Fibroblast of villous mesenchyme (primary cell): ENCODE results near the gene ARHGEF12. TPM values are rescaled to one million over a fixed set of nuclear protein-coding genes. Genes with fewer than 3 reads are reported as not detected.

Experiments used
- DNase-seq: peaks from one replicate; pipeline ENCODE4 v3.0.0-alpha.2; 2010; ENCODE audit warnings: low read depth
- H3K4me3 ChIP-seq: 2 replicates; pipeline ENCODE4 v1.5.1; 2011; ENCODE audit warnings: low read depth, mild to moderate bottlenecking, low read length
- CTCF ChIP-seq: IDR thresholded peaks from 2 replicates; pipeline ENCODE4 v1.5.1; 2012; ENCODE audit warnings: low read depth, mild to moderate bottlenecking, low read length; ENCODE audit not compliant: insufficient read depth
- total RNA-seq: library from RNA; depleted of rRNA; stranded (reverse); fragments of >200 nt; gene quantifications from 2 replicates; pipeline ENCODE4 v1.2.3, GENCODE V29; 2012

ARHGEF12 gene
- total RNA-seq, 1 donor: 143 TPM

GRCh38 chr11:120441592-120441991 lies 105.4 kb downstream of the ARHGEF12 start:
- TF ChIP-seq CTCF: no peak
- DNase-seq: peak; percentile 66
- H3K4me3 ChIP-seq: no peak overlapping the region

- TF ChIP-seq CTCF: no peak
- peak; percentile 7 for DNase-seq
- no peak overlapping the region for H3K4me3 ChIP-seq
Measured at GRCh38 chr11:120442031-120442430, 105.8 kb downstream of the ARHGEF12 start.

- no peak for TF ChIP-seq CTCF
- no peak overlapping the region for H3K4me3 ChIP-seq
- DNase-seq: no peak
Measured at GRCh38 chr11:120446802-120447201, 110.6 kb downstream of the ARHGEF12 start.

- TF ChIP-seq CTCF: no peak
- DNase-seq: no peak
- H3K4me3 ChIP-seq: no peak overlapping the region
Measured at GRCh38 chr11:120448240-120448639, 112.0 kb downstream of the ARHGEF12 start.

- no peak for TF ChIP-seq CTCF
- H3K4me3 ChIP-seq: no peak overlapping the region
- no peak for DNase-seq
Measured at GRCh38 chr11:120455487-120455886, 119.3 kb downstream of the ARHGEF12 start.

- no peak overlapping the region for H3K4me3 ChIP-seq
- TF ChIP-seq CTCF: no peak
- DNase-seq: peak; percentile 17
Measured at GRCh38 chr11:120457996-120458395, 121.8 kb downstream of the ARHGEF12 start.

- DNase-seq: peak; percentile 33
- no peak overlapping the region for H3K4me3 ChIP-seq
- TF ChIP-seq CTCF: no peak
Measured at GRCh38 chr11:120462825-120463224, 126.6 kb downstream of the ARHGEF12 start.
